Measurements from ENCODE around the gene MLF1.
"Not testable (repeated sequence)": the region's sequence is repeated elsewhere in the genome, so short reads cannot be mapped to it uniquely, and the experiment has no call there.

The MLF1 gene, protein sequence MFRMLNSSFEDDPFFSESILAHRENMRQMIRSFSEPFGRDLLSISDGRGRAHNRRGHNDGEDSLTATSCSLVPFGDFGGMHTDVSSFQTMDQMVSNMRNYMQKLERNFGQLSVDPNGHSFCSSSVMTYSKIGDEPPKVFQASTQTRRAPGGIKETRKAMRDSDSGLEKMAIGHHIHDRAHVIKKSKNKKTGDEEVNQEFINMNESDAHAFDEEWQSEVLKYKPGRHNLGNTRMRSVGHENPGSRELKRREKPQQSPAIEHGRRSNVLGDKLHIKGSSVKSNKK

GRCh38 chr3:158570999-158571702 is at the start of gene MLF1:
Gene MLF1, plus strand, starts transcription at chr3:158571194. Its CDS starts 107 bp downstream, at chr3:158571301.
- DNase-seq (ENCODE audit: low read depth, low spot score) = peak; percentile 49

GRCh38 chr3:158522221-158523136 is 48.5 kb upstream of the MLF1 start:
- no peak for DNase-seq (ENCODE audit: low read depth, low spot score)

DNA sequence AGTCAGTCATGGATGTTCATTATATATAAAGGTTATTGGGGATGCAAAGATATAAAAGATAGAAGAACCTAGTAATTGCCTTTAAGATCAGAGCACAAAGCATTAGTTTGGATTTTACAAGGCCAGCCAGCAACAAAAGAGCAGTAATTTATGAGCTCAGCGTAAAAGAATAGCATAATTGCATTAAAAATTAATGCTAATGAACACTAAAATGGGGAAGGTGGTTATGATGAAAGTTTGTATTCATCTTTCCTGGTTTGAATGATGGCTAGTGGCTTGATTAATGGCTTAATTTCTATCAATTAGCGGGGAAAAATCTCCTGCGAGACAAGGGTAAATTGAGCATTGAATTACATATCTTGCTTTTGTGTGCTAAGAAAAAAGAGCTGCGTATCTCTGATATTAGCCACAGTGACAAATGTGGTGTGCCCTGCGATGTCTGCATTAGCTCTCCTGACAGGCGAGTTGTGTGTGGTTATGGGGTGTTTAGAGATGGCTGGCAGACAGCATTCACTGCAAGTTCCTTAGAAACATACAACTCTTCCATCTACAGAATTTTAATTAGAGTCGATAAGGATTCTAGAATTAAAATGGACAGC is 42.8 kb upstream of the MLF1 start:
- no peak for DNase-seq (ENCODE audit: low read depth, low spot score)

DNA sequence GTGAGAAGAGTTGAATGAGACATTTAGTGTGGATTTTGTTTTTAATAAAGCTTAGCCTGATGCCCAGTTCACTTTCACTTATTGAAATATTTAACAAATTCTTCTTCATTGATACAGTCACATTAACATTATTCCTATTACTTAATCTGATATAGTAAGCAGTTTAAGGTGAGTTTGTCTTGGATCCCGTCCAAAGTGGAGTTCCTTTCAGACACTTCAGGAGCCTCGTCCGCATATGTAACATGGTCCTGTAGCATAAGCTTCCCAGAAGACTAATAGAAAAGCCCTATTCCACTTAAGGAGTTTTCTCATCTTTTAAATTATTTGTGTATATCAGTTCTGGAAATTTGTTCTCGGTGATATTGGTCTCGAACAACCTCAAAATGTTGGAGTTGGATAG is 39.7 kb upstream of the MLF1 start:
- no peak for DNase-seq (ENCODE audit: low read depth, low spot score)

DNA sequence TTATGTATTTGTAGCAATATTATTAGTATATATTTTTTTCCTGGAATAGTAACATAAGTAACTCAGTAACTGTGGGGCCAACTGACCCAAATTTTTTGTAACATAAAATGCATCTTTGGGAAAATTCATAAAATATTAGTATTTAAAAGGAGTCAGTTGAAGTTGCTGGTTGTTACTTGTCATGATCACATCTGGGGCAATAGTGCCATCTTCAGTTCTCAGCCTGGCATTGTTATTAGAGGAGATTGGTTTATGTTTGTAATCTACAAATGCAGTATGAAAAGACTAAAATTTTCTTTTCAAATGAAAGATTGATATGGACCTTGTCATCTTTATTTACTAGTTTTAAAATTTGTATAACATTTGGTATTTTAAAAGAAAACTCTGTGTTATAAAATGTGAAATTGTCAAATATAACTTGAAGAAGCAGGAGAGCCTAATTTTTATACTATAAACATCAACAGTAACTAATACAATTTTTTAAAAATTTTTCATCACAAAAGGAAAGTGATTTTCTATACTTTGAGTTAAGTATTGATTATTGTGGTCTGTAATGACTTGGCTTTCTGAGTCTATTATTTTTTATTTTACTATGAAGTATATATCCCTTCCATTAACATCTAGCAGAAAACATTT is 38.8 kb upstream of the MLF1 start:
- DNase-seq (ENCODE audit: low read depth, low spot score) = no peak

DNA sequence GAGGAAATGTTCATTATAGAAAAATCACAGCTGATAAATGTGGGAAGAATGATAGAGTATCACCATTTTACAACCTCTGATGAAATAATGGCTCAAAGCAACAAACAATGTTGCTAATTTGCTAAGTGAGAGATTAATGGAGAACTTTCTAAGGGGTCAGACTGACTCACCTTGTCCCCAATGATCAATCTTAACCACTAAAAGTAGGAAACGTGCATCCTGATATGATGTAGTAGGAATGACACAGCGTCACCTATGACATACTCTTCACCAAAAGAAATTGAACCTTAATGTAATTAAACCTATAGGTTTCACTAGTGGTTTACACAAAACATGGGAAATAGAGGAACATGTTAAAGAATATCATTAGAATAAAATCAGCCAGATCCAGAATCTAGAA is 35.1 kb upstream of the MLF1 start:
- DNase-seq (ENCODE audit: low read depth, low spot score) = no peak

GRCh38 chr3:158539414-158540014 is 31.5 kb upstream of the MLF1 start:
- DNase-seq (ENCODE audit: low read depth, low spot score) = peak; percentile 1

DNA sequence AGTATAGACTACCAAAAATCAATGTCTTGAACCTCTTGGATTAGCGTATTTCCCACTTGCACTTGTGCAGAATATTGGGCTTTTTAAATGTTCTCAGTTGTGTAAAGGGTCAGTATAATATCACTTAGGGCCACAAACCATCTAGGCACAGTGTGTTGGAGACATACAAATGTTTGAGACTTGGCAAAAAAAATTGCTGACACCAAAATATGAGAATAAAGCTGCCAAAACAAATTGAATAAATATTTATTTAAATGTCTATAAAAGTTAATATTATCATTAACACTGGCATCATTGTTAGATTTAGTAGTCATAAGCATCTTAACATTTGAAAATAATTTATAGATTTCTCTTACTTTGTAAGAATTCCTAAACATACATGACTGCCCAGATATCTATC is 30.9 kb upstream of the MLF1 start:
- no peak for DNase-seq (ENCODE audit: low read depth, low spot score)

DNA sequence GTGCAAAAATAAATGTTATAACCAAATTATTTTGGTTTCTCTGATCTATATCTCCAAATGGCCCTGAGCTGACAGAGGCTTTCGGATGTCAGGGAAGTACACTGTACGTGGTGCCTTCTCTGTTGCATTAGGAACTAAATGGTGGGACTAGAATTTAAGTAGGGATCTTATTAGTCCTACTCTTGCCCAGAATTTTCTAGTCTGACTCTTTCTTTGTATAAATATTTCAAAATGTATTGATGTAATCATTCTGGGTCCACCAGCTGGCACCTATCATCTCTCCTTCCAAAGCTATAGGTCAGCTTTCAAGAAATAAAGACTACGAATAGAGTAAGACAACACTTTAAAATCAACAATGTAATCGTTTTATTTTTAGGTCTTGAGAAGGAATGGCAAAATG is 22.3 kb upstream of the MLF1 start:
- no peak for DNase-seq (ENCODE audit: low read depth, low spot score)

GRCh38 chr3:158549938-158550337 is 21.1 kb upstream of the MLF1 start:
- DNase-seq (ENCODE audit: low read depth, low spot score) = not testable (repeated sequence)

DNA sequence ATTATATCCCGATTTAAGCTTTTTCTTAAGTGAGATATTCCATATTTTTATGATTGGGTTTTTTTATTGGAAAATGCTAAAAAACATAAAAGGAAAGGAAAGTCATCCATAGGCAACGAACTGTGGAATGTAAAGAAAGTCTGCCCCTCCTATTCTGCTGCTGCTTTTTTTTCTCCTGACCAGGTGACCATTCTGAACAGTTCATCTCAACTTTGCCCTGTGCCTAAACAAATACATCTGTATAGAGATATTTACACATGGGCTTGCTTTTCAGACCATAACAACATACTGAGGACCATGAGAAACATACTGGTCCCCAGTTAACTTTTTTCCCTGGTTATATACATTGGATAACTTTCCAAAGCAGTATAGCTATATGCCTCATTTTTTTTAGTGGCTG is 18.9 kb upstream of the MLF1 start:
- no peak for DNase-seq (ENCODE audit: low read depth, low spot score)

DNA sequence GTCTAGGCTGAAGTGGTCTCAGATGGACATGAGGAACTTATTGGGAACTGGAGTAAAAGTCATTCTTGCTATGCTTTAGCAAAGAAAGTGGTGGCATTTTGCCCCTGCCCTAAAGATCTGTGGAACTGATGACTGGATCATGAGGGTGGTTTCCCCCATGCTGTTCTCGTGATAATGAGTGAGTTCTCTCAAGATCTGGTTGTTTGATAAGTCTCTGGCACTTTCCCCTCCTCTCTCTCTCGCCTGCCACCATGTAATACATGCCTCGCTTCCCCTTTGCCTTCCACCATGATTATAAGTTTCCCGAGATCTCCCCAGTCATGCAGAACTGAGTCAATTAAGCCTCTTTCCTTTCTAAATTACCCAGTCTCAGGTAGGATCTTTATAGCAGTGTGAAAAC is 11.5 kb upstream of the MLF1 start:
- no peak for DNase-seq (ENCODE audit: low read depth, low spot score)

DNA sequence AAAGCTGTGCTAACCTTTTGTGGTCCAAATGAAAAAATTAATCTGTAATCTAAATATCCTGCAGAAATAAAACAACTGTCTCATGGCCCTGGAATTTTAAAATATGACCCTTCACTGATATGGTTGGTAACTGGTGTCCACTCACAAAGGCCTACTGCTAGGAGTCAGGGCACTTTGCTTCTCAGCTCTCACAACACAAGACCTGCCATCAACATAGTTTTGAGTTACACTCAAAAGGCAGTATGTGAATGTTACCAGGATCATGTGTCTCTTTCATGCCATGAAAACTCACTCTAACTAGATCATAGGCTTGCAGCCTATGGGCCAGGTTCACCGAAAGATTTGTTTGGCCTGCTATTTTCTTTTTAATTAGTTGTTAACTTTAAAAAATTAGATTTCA is 10.0 kb upstream of the MLF1 start:
- DNase-seq (ENCODE audit: low read depth, low spot score) = no peak

GRCh38 chr3:158562674-158563073 is 8.3 kb upstream of the MLF1 start:
- DNase-seq (ENCODE audit: low read depth, low spot score) = no peak

GRCh38 chr3:158563076-158563475 is 7.9 kb upstream of the MLF1 start:
- no peak for DNase-seq (ENCODE audit: low read depth, low spot score)

- DNase-seq (ENCODE audit: low read depth, low spot score) = no peak
These were observed 5.9 kb upstream of the MLF1 start for GRCh38 chr3:158565076-158565475.

DNA sequence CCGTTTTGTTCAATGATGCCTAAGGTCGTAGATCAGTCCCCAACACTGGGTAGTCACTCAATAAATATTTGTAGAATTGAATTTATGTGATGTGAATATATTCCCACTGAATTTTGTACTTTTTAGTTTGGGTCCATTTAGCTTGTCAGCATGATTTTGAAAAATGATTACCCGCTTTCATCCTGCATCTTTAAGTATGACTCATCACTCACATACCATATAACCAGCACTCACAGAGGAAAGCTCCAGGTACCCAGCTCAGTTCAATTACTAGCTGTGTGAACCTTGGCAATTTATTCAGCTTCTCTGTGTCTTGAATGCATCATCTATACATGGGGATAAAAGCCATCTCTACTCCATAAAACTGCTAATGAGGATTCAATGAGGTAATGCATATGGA is 2.2 kb upstream of the MLF1 start:
- DNase-seq (ENCODE audit: low read depth, low spot score) = no peak

DNA sequence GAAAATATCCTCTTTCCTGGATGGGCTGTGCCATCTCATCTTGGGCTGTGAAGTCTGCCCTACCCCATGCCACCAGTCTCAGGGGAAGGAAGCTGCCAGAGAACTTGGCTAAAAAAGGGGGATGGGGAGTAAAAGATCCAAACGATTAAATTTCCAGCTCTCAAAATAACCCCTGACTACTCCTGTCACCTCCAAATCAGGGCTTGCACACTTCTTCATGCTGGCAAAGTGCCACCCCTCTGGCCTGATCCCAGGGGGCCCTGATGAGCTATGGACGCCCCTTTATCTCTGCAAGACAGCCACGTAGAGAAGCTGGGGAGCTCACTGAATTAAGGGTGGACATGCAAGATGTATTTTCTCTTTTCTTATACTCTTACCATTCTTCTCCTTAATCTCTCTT is 1.2 kb upstream of the MLF1 start:
- DNase-seq (ENCODE audit: low read depth, low spot score) = no peak

- DNase-seq (ENCODE audit: low read depth, low spot score) = no peak
These were observed 1.2 kb downstream of the MLF1 start for GRCh38 chr3:158571969-158572765.

DNA sequence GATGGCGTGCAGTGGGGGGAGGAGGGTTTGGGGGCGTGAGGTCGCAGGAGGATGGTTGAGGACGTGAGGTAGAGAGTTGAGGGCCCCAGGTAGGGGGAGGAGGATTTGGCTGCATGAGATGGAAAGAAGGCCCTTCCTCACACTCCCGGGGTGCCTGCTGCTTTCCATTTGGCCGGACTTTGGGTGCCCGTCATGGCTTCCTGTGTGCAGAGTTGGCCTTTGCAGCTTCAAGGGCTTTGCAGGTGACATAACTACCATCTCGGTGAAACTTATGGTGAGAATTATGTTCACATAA is 1.7 kb downstream of the MLF1 start:
- DNase-seq (ENCODE audit: low read depth, low spot score) = no peak

Measured in activated naive CD8-positive, alpha-beta T cell treated with anti-CD3 and anti-CD28 coated beads, Interleukin-2, amount 50 U/mL, for 16 hours (primary cell).